Stimulated activated CD8-positive, alpha-beta memory T cell treated with anti-CD3 and anti-CD28 coated beads, Interleukin-4, amount 100 ng/mL, for 1 hour (primary cell): ENCODE data around the gene TRMT2A.

Experiments
- DNase-seq, 2 donors: peaks; one replicate each; pipeline ENCODE4 v3.0.0-alpha.2; 2020; ENCODE audit warnings: low read depth in 2 of 2, low spot score in 1 of 2

Gene TRMT2A

GRCh38 chr22:20065896-20066616, 51.0 kb downstream of the TRMT2A start:
- no peak for DNase-seq

GRCh38 chr22:20064545-20065262, 52.3 kb downstream of the TRMT2A start:
- DNase-seq, result no peak

GRCh38 chr22:20064140-20064480, 52.9 kb downstream of the TRMT2A start:
- DNase-seq, result no peak

- DNase-seq, result no peak
These were observed 53.5 kb downstream of the TRMT2A start for GRCh38 chr22:20063271-20064139.

- DNase-seq, result no peak
These were observed 54.3 kb downstream of the TRMT2A start for GRCh38 chr22:20062766-20063083.

- no peak for DNase-seq
These were observed 54.8 kb downstream of the TRMT2A start for GRCh38 chr22:20062043-20062765.
